ENCODE data around the gene CKAP2L. TPM values are rescaled to one million over a fixed set of nuclear protein-coding genes. Genes with fewer than 3 reads are reported as not detected.
"Not testable (repeated sequence)": the region's sequence is repeated elsewhere in the genome, so short reads cannot be mapped to it uniquely, and the experiment has no call there.

CKAP2L gene
- total and polyA plus RNA-seq, 9 donors, result 5.5 to 17.9 (median 9.6) TPM

DNA sequence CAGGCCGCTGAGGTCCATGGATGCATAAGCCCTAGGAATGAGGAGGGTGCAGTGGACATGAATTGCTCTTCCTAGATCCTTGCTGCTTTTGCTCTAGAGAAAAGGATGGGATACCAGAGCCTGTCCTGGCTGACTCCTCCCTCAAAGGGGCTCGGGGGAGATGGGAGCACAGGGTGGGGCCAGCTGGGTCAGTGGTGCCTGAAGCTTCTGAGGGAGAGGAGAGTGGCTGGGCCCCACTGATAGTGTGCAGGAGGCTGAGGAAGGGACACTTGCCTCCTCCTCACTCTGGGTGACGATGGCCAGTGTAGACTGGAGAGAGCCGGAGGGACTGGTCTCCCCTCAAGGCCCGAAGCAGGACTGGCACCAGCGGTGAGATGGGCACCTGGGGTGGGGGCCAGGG lies 43.6 kb downstream of the CKAP2L start, which contains the start of gene NT5DC4:
Gene NT5DC4, plus strand, starts transcription at position 236 of the 400 bp plus-strand sequence. Its CDS starts 60 bp downstream, at position 296.
- H3K9me3 ChIP-seq (replicated peaks; ENCODE audit: control insufficient read depth, low read depth, low read length), result no peaks in the 10 kb centered on the region
- 33% methylated on average over 1 of the region's 6 CpGs for WGBS (ENCODE audit: insufficient coverage)
- no peak for DNase-seq
- H3K4me3 ChIP-seq (ENCODE audit: low read length), result no peak within 1 kb of the TSS
- H3K4me1 ChIP-seq (ENCODE audit: control insufficient read depth, insufficient read depth, low read length), result no peaks in the 10 kb centered on the region
- no peaks in the 10 kb centered on the region for H3K27me3 ChIP-seq (ENCODE audit: control insufficient read depth, insufficient read depth, low read length)
- H3K36me3 ChIP-seq (ENCODE audit: control insufficient read depth, insufficient read depth, low read length), result no peaks in the 10 kb centered on the region
- no peak within 1 kb of the TSS for H3K27ac ChIP-seq (ENCODE audit: low read length)

DNA sequence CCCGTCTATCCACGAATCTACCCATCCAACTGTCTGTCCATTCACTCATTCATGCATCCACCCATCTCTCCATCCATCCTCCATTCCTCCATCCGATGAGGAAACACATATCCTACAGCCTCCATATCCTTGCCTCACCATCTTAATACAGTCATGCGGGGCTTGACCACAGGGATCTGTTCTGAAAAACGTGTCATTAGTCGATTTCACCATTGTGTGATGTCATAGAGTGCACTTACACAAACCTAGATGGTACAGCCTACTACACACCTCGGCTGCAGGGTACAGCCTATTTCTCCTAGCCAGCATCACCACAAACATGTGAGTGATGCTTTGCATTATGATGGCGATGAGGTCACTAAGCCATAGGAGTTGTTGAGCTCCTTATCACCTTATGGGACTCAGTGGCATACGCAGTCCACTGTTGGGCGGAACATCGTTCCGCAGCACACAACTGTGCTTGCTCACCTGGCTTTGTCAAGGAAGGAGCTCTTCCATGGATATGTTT lies 45.5 kb downstream of the CKAP2L start:
- 88% methylated on average over 4 of the region's 12 CpGs for WGBS (ENCODE audit: insufficient coverage)
- Histone ChIP-seq H3K27ac (ENCODE audit: low read length) (no peak overlapping the region), H3K4me3 (ENCODE audit: low read length) (no peak overlapping the region), H3K36me3 (ENCODE audit: control insufficient read depth, insufficient read depth, low read length) (no peaks in the 10 kb centered on the region), H3K4me1 (ENCODE audit: control insufficient read depth, insufficient read depth, low read length) (no peaks in the 10 kb centered on the region), H3K9me3 (replicated peaks; ENCODE audit: control insufficient read depth, low read depth, low read length) (no peaks in the 10 kb centered on the region), H3K27me3 (ENCODE audit: control insufficient read depth, insufficient read depth, low read length) (no peaks in the 10 kb centered on the region)
- no peak for DNase-seq

- WGBS (ENCODE audit: insufficient coverage), result no CpG with 5 or more reads among the region's 5 CpGs
- H3K27ac ChIP-seq (ENCODE audit: low read length); H3K4me1 ChIP-seq (ENCODE audit: control insufficient read depth, insufficient read depth, low read length); H3K27me3 ChIP-seq (ENCODE audit: control insufficient read depth, insufficient read depth, low read length); DNase-seq; H3K9me3 ChIP-seq (replicated peaks; ENCODE audit: control insufficient read depth, low read depth, low read length); H3K36me3 ChIP-seq (ENCODE audit: control insufficient read depth, insufficient read depth, low read length); H3K4me3 ChIP-seq (ENCODE audit: low read length): not testable (repeated sequence)
These were observed 47.5 kb downstream of the CKAP2L start for GRCh38 chr2:112716826-112717352.

- not testable (repeated sequence) for H3K27me3 ChIP-seq (ENCODE audit: control insufficient read depth, insufficient read depth, low read length); H3K36me3 ChIP-seq (ENCODE audit: control insufficient read depth, insufficient read depth, low read length); DNase-seq; H3K4me1 ChIP-seq (ENCODE audit: control insufficient read depth, insufficient read depth, low read length); H3K4me3 ChIP-seq (ENCODE audit: low read length); H3K27ac ChIP-seq (ENCODE audit: low read length); H3K9me3 ChIP-seq (replicated peaks; ENCODE audit: control insufficient read depth, low read depth, low read length)
- no CpG with 5 or more reads among the region's 1 CpG for WGBS (ENCODE audit: insufficient coverage)
These were observed 48.3 kb downstream of the CKAP2L start for GRCh38 chr2:112716094-112716493.

DNA sequence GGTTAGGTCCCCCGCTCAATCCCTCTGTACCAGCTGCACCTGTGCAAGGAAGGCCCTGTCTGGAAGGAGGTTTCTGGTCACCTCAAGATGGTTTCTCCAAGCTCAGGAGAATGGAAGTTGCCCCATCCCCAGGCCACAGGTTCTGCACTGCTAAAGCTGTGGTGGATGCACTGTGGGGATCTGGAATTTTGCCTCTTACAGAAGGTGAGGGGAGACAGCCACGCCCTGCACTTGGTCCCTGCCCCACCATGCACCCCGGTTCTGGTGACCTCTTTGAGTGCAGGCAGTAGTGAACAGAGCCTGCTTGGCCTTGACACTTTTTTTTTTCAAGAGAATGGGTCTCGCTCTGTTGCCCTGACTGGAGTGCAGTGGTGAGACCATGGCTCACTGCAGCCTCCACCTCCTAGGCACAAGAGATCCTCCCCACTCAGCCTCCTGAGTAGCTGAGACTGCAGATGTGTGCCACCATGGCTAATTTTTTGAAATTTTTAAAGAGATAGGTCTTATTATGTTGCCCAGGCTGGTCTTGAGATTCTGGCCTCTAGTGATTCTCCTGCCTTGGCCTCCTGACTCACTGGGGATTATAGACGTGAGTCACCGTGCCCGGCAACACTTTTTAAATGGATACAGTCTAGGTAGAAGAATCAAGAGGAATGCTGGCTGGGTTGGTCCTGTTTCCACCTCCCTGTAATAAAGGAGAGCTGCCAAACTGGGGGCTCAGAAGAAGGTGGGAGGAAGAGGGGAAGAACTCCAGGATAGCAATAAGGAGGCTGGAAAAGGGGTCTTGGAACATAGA lies 49.4 kb downstream of the CKAP2L start:
- Histone ChIP-seq H3K4me3 (ENCODE audit: low read length) (no peak overlapping the region), H3K9me3 (replicated peaks; ENCODE audit: control insufficient read depth, low read depth, low read length) (no peaks in the 10 kb centered on the region), H3K4me1 (ENCODE audit: control insufficient read depth, insufficient read depth, low read length) (no peaks in the 10 kb centered on the region), H3K27me3 (ENCODE audit: control insufficient read depth, insufficient read depth, low read length) (no peaks in the 10 kb centered on the region), H3K36me3 (ENCODE audit: control insufficient read depth, insufficient read depth, low read length) (no peaks in the 10 kb centered on the region), H3K27ac (ENCODE audit: low read length) (no peak overlapping the region)
- WGBS (ENCODE audit: insufficient coverage), result 85% methylated on average over 6 of the region's 7 CpGs
- DNase-seq, result no peak

GRCh38 chr2:112714331-112714730 lies 50.1 kb downstream of the CKAP2L start:
- DNase-seq, result no peak
- Histone ChIP-seq H3K9me3 (replicated peaks; ENCODE audit: control insufficient read depth, low read depth, low read length) (no peaks in the 10 kb centered on the region), H3K4me3 (ENCODE audit: low read length) (no peak overlapping the region), H3K27me3 (ENCODE audit: control insufficient read depth, insufficient read depth, low read length) (no peaks in the 10 kb centered on the region), H3K27ac (ENCODE audit: low read length) (no peak overlapping the region), H3K36me3 (ENCODE audit: control insufficient read depth, insufficient read depth, low read length) (no peaks in the 10 kb centered on the region), H3K4me1 (ENCODE audit: control insufficient read depth, insufficient read depth, low read length) (no peaks in the 10 kb centered on the region)
- WGBS (ENCODE audit: insufficient coverage), result 77% methylated on average over 4 of the region's 4 CpGs

DNA sequence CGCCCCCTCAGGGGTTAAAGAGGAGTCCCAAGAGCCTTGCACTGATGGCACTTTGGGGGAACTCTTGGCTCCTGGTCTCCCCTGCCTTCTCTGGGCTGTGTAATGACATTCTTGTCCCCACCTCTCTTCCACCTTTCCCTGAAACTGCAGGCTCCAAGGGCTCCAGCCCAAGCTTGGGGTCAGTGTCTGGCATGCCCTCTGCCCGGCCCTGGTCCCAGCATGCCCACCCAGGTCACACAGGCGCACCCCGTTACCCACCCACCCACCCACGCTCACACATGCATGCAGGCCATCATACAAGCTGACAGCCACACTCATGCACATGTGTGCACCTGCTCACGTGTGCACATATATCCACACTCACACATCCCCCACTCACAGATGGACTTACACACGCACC lies 50.5 kb downstream of the CKAP2L start:
- Histone ChIP-seq H3K27me3 (ENCODE audit: control insufficient read depth, insufficient read depth, low read length) (peaks cover 1% of the 10 kb centered on the region), H3K4me3 (ENCODE audit: low read length) (no peak overlapping the region), H3K27ac (ENCODE audit: low read length) (no peak overlapping the region), H3K36me3 (ENCODE audit: control insufficient read depth, insufficient read depth, low read length) (no peaks in the 10 kb centered on the region), H3K4me1 (ENCODE audit: control insufficient read depth, insufficient read depth, low read length) (peaks cover 2% of the 10 kb centered on the region), H3K9me3 (replicated peaks; ENCODE audit: control insufficient read depth, low read depth, low read length) (no peaks in the 10 kb centered on the region)
- no peak for DNase-seq
- WGBS (ENCODE audit: insufficient coverage), result 79% methylated on average over 2 of the region's 7 CpGs

DNA sequence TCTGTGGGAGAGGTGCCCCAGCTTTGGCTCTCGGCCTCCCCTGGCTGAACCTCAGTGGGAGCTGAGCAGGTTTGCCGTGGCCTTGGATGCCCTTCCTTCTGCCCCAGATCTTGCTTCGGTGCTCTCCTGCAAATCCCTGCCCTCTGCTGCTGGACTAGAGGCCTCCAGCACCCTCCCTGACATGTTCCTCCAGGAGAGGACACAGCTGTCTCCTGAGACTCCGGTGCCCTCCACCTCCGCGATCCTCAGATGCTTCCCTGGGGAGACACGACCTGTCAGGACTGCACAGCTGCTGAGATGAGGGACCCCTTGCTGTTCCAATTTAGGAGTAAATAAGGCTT lies 50.9 kb downstream of the CKAP2L start:
- no peaks in the 10 kb centered on the region for H3K36me3 ChIP-seq (ENCODE audit: control insufficient read depth, insufficient read depth, low read length)
- H3K4me3 ChIP-seq (ENCODE audit: low read length), result no peak overlapping the region
- no peak overlapping the region for H3K27ac ChIP-seq (ENCODE audit: low read length)
- DNase-seq, result no peak
- no peaks in the 10 kb centered on the region for H3K9me3 ChIP-seq (replicated peaks; ENCODE audit: control insufficient read depth, low read depth, low read length)
- H3K27me3 ChIP-seq (ENCODE audit: control insufficient read depth, insufficient read depth, low read length), result peaks cover 2% of the 10 kb centered on the region
- H3K4me1 ChIP-seq (ENCODE audit: control insufficient read depth, insufficient read depth, low read length), result peaks cover 3% of the 10 kb centered on the region
- 87% methylated on average over 4 of the region's 7 CpGs for WGBS (ENCODE audit: insufficient coverage)

- 59% methylated on average over 12 of the region's 17 CpGs for WGBS (ENCODE audit: insufficient coverage)
- H3K4me1 ChIP-seq (ENCODE audit: control insufficient read depth, insufficient read depth, low read length), result peaks cover 3% of the 10 kb centered on the region
- H3K27me3 ChIP-seq (ENCODE audit: control insufficient read depth, insufficient read depth, low read length), result peaks cover 2% of the 10 kb centered on the region
- DNase-seq, result no peak
- H3K36me3 ChIP-seq (ENCODE audit: control insufficient read depth, insufficient read depth, low read length), result no peaks in the 10 kb centered on the region
- H3K27ac ChIP-seq (ENCODE audit: low read length), result no peak overlapping the region
- no peaks in the 10 kb centered on the region for H3K9me3 ChIP-seq (replicated peaks; ENCODE audit: control insufficient read depth, low read depth, low read length)
- H3K4me3 ChIP-seq (ENCODE audit: low read length), result no peak overlapping the region
These were observed 51.4 kb downstream of the CKAP2L start for GRCh38 chr2:112712903-112713584.

DNA sequence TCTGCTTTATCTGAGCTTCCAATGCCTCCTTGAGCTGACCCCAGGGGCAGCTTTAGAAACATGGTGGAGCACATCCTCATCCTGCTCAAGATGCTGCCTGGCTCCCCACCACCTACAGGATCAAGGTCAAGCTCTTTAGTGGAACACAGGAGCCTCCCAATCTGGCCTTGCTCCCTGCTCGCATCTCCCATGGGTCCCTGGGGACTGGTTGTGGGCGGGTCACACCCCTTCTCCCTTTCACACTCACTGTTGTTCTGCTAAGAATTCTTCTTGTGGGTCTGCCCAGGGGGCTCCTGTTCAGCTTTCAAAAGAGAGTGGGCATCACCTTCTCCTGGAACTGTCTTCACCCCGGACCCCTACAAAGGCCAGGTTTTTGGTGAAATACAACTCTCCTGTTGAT lies 51.9 kb downstream of the CKAP2L start:
- no peak for DNase-seq
- H3K27me3 ChIP-seq (ENCODE audit: control insufficient read depth, insufficient read depth, low read length), result peaks cover 2% of the 10 kb centered on the region
- H3K9me3 ChIP-seq (replicated peaks; ENCODE audit: control insufficient read depth, low read depth, low read length), result no peaks in the 10 kb centered on the region
- peaks cover 3% of the 10 kb centered on the region for H3K4me1 ChIP-seq (ENCODE audit: control insufficient read depth, insufficient read depth, low read length)
- H3K4me3 ChIP-seq (ENCODE audit: low read length), result no peak overlapping the region
- no peaks in the 10 kb centered on the region for H3K36me3 ChIP-seq (ENCODE audit: control insufficient read depth, insufficient read depth, low read length)
- 58% methylated on average over 3 of the region's 3 CpGs for WGBS (ENCODE audit: insufficient coverage)
- no peak overlapping the region for H3K27ac ChIP-seq (ENCODE audit: low read length)
